SU-DHL-6 (cell line): ENCODE measurements around the gene AQR.

Source experiments
- H2AFZ ChIP-seq: fragments of 200-600 bp; sonication (generic); 2 replicates; pipeline ENCODE4 v1.6.1; 2014; ENCODE audit warnings: low read depth, mild to moderate bottlenecking, moderate library complexity, mixed read lengths, antibody characterized with exemption, low read length; ENCODE audit not compliant: severe bottlenecking
- H3F3A ChIP-seq: fragments of 200-600 bp; shearing (Covaris generic); 2 replicates; pipeline ENCODE4 v1.6.0; 2016; ENCODE audit warnings: antibody characterized with exemption, mild to moderate bottlenecking; ENCODE audit not compliant: insufficient read depth
- H3K27ac ChIP-seq: fragments of 200-600 bp; sonication (generic); 2 replicates; pipeline ENCODE4 v1.5.1; 2016; ENCODE audit warnings: low read depth, mild to moderate bottlenecking, low read length, moderate library complexity, mixed read lengths
- H3K27me3 ChIP-seq: fragments of 200-600 bp; sonication (generic), shearing (Covaris generic); 2 replicates; pipeline ENCODE4 v1.6.0; 2014; ENCODE audit warnings: mild to moderate bottlenecking, low read length
- H3K36me3 ChIP-seq: fragments of 200-600 bp; sonication (generic); 2 replicates; pipeline ENCODE4 v1.6.1; 2014; ENCODE audit warnings: mild to moderate bottlenecking, low read length, mixed read lengths
- H3K4me2 ChIP-seq: fragments of 300-600, 200-600 bp; shearing (Covaris generic), sonication (generic); 2 replicates; pipeline ENCODE4 v1.6.0; 2014; ENCODE audit warnings: low read length, low read depth, mild to moderate bottlenecking; ENCODE audit not compliant: poor library complexity, severe bottlenecking
- H3K4me3 ChIP-seq: fragments of 200-600 bp; sonication (generic); 2 replicates; pipeline ENCODE4 v1.5.1; 2014; ENCODE audit warnings: antibody characterized with exemption, low read length, mild to moderate bottlenecking, mixed read lengths; ENCODE audit not compliant: insufficient read depth, poor library complexity, severe bottlenecking
- H3K79me2 ChIP-seq: fragments of 200-600 bp; sonication (generic); 2 replicates; pipeline ENCODE4 v1.6.1; 2014; ENCODE audit warnings: mild to moderate bottlenecking, low read length, moderate library complexity; ENCODE audit not compliant: insufficient read depth
- H3K9ac ChIP-seq: fragments of 200-600 bp; sonication (generic); 2 replicates; pipeline ENCODE4 v1.7.0; 2014; ENCODE audit warnings: mild to moderate bottlenecking, low read length
- H3K9me2 ChIP-seq: fragments of 200-600 bp; sonication (generic); replicated peaks from 2 replicates; pipeline ENCODE4 v1.6.1; 2014; ENCODE audit warnings: low read length; ENCODE audit not compliant: insufficient read depth
- H3K9me3 ChIP-seq: fragments of 200-600 bp; sonication (generic); 2 replicates; pipeline ENCODE4 v1.6.1; 2014; ENCODE audit warnings: low read length, mixed read lengths; ENCODE audit not compliant: insufficient read depth
- H4K20me1 ChIP-seq: fragments of 200-600 bp; sonication (generic); 2 replicates; pipeline ENCODE4 v1.6.1; 2014; ENCODE audit warnings: low read depth, mild to moderate bottlenecking, antibody characterized with exemption, low read length, moderate library complexity, mixed read lengths
- EZH2phosphoT487 ChIP-seq: fragments of 200-600 bp; sonication (generic), shearing (Covaris generic); conservative IDR thresholded peaks from 2 replicates; pipeline ENCODE4 v1.6.1; 2018; ENCODE audit warnings: mild to moderate bottlenecking, antibody characterized with exemption, low read length, moderate library complexity, mixed read lengths
- TF ChIP-seq, protein P1 (sequence below): fragments of 200-600 bp; sonication (generic); IDR thresholded peaks from one replicate; pipeline ENCODE4 v1.5.1; 2017; ENCODE audit warnings: antibody characterized with exemption, mild to moderate bottlenecking, low read length, moderate library complexity; ENCODE audit not compliant: insufficient read depth, poor library complexity, severe bottlenecking

The AQR gene

DNA sequence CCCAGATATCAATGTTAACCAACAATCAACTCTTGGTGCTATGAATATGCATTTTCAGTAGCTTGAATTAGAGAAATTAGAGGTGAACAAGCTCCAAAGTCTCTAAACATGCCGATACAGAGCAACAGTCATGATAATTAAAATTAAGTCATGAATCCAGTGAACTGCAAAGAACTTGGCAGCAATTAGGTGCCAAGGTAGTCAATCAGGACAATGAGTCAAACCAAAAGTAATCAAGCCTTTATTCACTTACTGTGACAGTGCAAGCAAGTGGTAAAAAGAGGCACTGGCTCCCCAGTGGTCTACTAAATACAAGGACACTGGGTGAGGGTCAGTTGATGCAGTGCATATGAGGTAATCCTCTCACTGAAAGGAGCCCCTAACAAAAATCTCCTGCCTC is 16.8 kb upstream of the AQR start:
- Histone ChIP-seq H3K79me2 (peaks cover 50% of the 10 kb centered on the region), H3K27ac (no peak overlapping the region; the same call in 1 of the 2 replicates)

DNA sequence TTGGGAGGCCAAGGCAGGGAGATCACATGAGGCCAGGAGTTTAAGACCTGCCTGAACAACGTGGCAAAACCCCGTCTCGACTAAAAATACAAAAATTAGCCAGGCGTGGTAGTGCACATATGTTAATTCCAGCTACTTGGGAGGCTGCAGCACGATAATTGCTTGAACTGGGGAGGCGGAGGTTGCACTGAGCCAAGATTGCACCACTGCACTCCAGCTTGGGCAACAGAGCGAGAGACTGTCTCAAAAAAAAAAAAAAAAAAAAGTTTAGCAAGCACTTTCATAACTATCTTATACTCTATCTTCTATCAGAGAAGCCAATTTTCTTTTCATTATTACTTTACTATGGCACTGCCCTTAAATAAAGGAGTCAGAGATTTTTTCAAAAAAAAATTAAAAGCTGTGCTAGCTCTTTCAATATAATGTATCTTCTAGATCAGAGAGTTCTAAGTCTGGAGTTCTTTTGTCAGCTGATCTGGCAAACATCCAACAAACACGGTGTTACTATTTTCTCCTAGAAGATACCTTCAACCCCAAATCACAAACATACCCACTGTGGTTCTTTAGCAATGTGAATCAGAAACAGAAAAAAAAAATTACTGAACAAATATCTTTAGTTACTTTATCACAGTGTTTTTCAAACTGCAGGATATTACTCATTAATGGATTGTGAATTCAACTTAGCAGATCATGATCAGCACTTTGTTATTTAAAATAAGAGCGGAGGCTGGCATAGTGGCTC is 15.5 kb upstream of the AQR start:
- Histone ChIP-seq H4K20me1 (peaks cover 8% of the 10 kb centered on the region), H3K36me3 (peaks cover 20% of the 10 kb centered on the region), H3K9ac (no peak overlapping the region), H3K4me3 (no peak overlapping the region), H3F3A (peaks cover 12% of the 10 kb centered on the region; the same call in 1 of the 2 replicates), H3K4me2 (peak overlapping the region; percentile 96), H3K79me2 (peaks cover 50% of the 10 kb centered on the region), H3K9me3 (no peaks in the 10 kb centered on the region), H3K27me3 (no peaks in the 10 kb centered on the region), H3K27ac (no peak overlapping the region), H3K9me2 (no peaks in the 10 kb centered on the region), H2AFZ (no peak overlapping the region)
- no peak for TF ChIP-seq EZH2phosphoT487
- TF ChIP-seq, protein P1, sequence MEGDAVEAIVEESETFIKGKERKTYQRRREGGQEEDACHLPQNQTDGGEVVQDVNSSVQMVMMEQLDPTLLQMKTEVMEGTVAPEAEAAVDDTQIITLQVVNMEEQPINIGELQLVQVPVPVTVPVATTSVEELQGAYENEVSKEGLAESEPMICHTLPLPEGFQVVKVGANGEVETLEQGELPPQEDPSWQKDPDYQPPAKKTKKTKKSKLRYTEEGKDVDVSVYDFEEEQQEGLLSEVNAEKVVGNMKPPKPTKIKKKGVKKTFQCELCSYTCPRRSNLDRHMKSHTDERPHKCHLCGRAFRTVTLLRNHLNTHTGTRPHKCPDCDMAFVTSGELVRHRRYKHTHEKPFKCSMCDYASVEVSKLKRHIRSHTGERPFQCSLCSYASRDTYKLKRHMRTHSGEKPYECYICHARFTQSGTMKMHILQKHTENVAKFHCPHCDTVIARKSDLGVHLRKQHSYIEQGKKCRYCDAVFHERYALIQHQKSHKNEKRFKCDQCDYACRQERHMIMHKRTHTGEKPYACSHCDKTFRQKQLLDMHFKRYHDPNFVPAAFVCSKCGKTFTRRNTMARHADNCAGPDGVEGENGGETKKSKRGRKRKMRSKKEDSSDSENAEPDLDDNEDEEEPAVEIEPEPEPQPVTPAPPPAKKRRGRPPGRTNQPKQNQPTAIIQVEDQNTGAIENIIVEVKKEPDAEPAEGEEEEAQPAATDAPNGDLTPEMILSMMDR = no peak

More for the DNA sequence above, 16.8 kb upstream of the AQR start:
- H3K9ac ChIP-seq = peak overlapping the region; percentile 93
- H3K36me3 ChIP-seq = peaks cover 20% of the 10 kb centered on the region
- TF ChIP-seq EZH2phosphoT487 = no peak
- TF ChIP-seq, protein P1 = no peak
- no peak overlapping the region for H2AFZ ChIP-seq
- H3K4me2 ChIP-seq = peak overlapping the region; percentile 96
- H3K9me2 ChIP-seq = no peaks in the 10 kb centered on the region
- peaks cover 8% of the 10 kb centered on the region for H4K20me1 ChIP-seq
- H3K27me3 ChIP-seq = no peaks in the 10 kb centered on the region
- peaks cover 12% of the 10 kb centered on the region; the same call in 1 of the 2 replicates for H3F3A ChIP-seq
- no peaks in the 10 kb centered on the region for H3K9me3 ChIP-seq
- peak overlapping the region; percentile 86 for H3K4me3 ChIP-seq

DNA sequence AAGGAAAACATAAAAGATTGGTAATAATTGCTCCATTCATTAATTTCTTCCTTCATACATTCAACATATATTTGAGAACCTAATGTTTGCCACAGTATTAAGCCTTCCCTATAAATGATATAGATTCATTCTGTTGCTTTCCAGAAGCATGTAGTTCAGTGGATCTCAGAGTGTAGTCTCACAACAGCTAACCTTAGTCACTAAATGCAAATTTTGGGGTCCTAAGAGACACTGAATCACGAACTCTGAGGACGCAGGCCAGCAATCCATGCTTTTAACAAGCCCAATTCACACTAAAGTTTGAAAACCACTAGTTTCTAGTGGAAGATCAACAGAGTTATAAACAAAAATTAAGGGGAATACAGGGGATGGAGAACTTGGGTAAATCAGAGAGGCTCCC is 7.2 kb upstream of the AQR start:
- Histone ChIP-seq H3K4me3 (no peak overlapping the region), H4K20me1 (no peaks in the 10 kb centered on the region), H3K9ac (no peak overlapping the region), H3K27ac (no peak overlapping the region), H2AFZ (no peak overlapping the region), H3K9me3 (no peaks in the 10 kb centered on the region), H3K4me2 (no peak overlapping the region), H3K36me3 (0 out of 2 replicates have a peak, but pooled peaks cover under 1% of the 10 kb centered on the region), H3F3A (peaks cover 12% of the 10 kb centered on the region; the same call in 1 of the 2 replicates), H3K9me2 (no peaks in the 10 kb centered on the region), H3K79me2 (no peaks in the 10 kb centered on the region), H3K27me3 (no peaks in the 10 kb centered on the region)
- no peak for TF ChIP-seq EZH2phosphoT487
- TF ChIP-seq, protein P1 = no peak
